HCT116 (cell line): ENCODE results near the gene TWIST1. TPM values are rescaled to one million over a fixed set of nuclear protein-coding genes. Genes with fewer than 3 reads are reported as not detected.

Experiments used
- ATAC-seq: fragments of 200-7000 bp; cut with Tn5 transposase; 2 replicates; pipeline ENCODE4 v1.9.1; 2020; ENCODE audit warnings: mild to moderate bottlenecking, moderate library complexity
- BruUV-seq: library from RNA; stranded (reverse); fragments of 400-500 nt; replicated peaks from 2 replicates; lab custom pipeline; 2021; lab: Mats Ljungman, UMichigan
- CTCF ChIA-PET: fragments of 300-600 bp; sonication (Branson Sonifier 250); formaldehyde crosslinking; loops from one replicate; lab custom pipeline; 2021; ENCODE audit warnings: antibody characterized with exemption; lab: Charles Lee
- POLR2A ChIA-PET: fragments of 300-600, 350-600 bp; sonication (Branson Sonifier 250); formaldehyde crosslinking; loops from one replicate; lab custom pipeline; 2021; ENCODE audit warnings: antibody characterized with exemption; lab: Charles Lee
- RAD21 ChIA-PET, 2 experiments: fragments of 300-600 bp; sonication (Branson Sonifier 250); formaldehyde crosslinking; loops; one replicate each; lab custom pipeline; 2023; ENCODE audit warnings: low total read pairs in 2 of 2; ENCODE audit not compliant: uncharacterized antibody in 2 of 2, unreplicated experiment in 2 of 2, low non-redundant PET in 1 of 2; lab: Charles Lee
- DNase-seq: peaks from one replicate; pipeline ENCODE4 v3.0.0-alpha.2; 2010; ENCODE audit warnings: low read depth, low spot score
- H2AFZ ChIP-seq: fragments of 200-600 bp; shearing (Covaris generic), sonication (generic); 2 replicates; pipeline ENCODE4 v1.6.1; 2017; ENCODE audit warnings: low read depth, mixed run types, mixed read lengths, antibody characterized with exemption, low read length; ENCODE audit not compliant: poor library complexity, severe bottlenecking
- H3K27ac ChIP-seq: 2 replicates; pipeline ENCODE4 v1.5.1; 2012; ENCODE audit warnings: low read depth, low read length
- H3K27me3 ChIP-seq: fragments of 200-600 bp; sonication (generic); 2 replicates; pipeline ENCODE4 v1.6.1; 2016; ENCODE audit warnings: mixed run types, low read length, mixed read lengths; ENCODE audit not compliant: insufficient read depth
- H3K36me3 ChIP-seq, 2 experiments: fragments of 200-500 bp in 1 of 2; fragments of 200-600 bp in 1 of 2; sonication (Bioruptor generic) in 1 of 2; sonication (generic) in 1 of 2; 2 replicates each; pipeline versions ENCODE4 v1.5.1 to v1.6.1; 2014 to 2016; ENCODE audit warnings: low read length in 2 of 2, inconsistent platforms in 1 of 2, mixed read lengths in 1 of 2, mixed run types in 1 of 2; ENCODE audit not compliant: insufficient read depth in 2 of 2, control insufficient read depth in 1 of 2
- H3K4me1 ChIP-seq, 2 experiments: fragments of 200-600 bp in 1 of 2; sonication (generic) in 1 of 2; 2 replicates each; pipeline versions ENCODE4 v1.5.1 to v1.6.1; 2012 to 2017; ENCODE audit warnings: low read length in 2 of 2, inconsistent platforms in 1 of 2, mild to moderate bottlenecking in 1 of 2, mixed read lengths in 1 of 2, mixed run types in 1 of 2, moderate library complexity in 1 of 2; ENCODE audit not compliant: insufficient read depth in 2 of 2, control insufficient read depth in 1 of 2
- H3K4me2 ChIP-seq: fragments of 200-600 bp; sonication (generic); 2 replicates; pipeline ENCODE4 v1.6.1; 2017; ENCODE audit warnings: mixed run types, low read length, mixed read lengths
- H3K4me3 ChIP-seq, 2 experiments: fragments of 200-600 bp in 1 of 2; sonication (generic) in 1 of 2; replicated peaks in 1 of 2; 2 replicates each; pipeline ENCODE4 v1.5.1; 2011 to 2016; ENCODE audit warnings: low read length in 2 of 2, control low read depth in 1 of 2, low read depth in 1 of 2, mild to moderate bottlenecking in 1 of 2, mixed read lengths in 1 of 2, mixed run types in 1 of 2
- H3K79me2 ChIP-seq: fragments of 200-600 bp; sonication (generic); 2 replicates; pipeline ENCODE4 v1.6.1; 2017; ENCODE audit warnings: mild to moderate bottlenecking, mixed run types, low read length, moderate library complexity, mixed read lengths; ENCODE audit not compliant: insufficient read depth
- H3K9ac ChIP-seq: fragments of 200-600 bp; sonication (generic); 2 replicates; pipeline ENCODE4 v1.6.1; 2016; ENCODE audit warnings: low read length, mixed read lengths
- H3K9me2 ChIP-seq: fragments of 200-600 bp; sonication (generic), shearing (Covaris generic); 2 replicates; pipeline ENCODE4 v1.6.1; 2017; ENCODE audit warnings: mixed run types, mild to moderate bottlenecking, moderate library complexity; ENCODE audit not compliant: insufficient read depth
- H3K9me3 ChIP-seq, 2 experiments: fragments of 200-500 bp in 1 of 2; fragments of 200-600 bp in 1 of 2; sonication (Bioruptor generic) in 1 of 2; sonication (generic) in 1 of 2; 2 replicates each; pipeline ENCODE4 v1.6.1; 2014 to 2017; ENCODE audit warnings: low read length in 2 of 2, mixed read lengths in 2 of 2, inconsistent platforms in 1 of 2, low read depth in 1 of 2, mild to moderate bottlenecking in 1 of 2, mixed run types in 1 of 2, moderate library complexity in 1 of 2; ENCODE audit not compliant: control insufficient read depth in 1 of 2, insufficient read depth in 1 of 2
- H4K20me1 ChIP-seq: fragments of 200-600 bp; sonication (generic), shearing (Covaris generic); 2 replicates; pipeline ENCODE4 v1.6.1; 2017; ENCODE audit warnings: mixed run types, mild to moderate bottlenecking, moderate library complexity; ENCODE audit not compliant: insufficient read depth
- CEBPB ChIP-seq: IDR thresholded peaks from 2 replicates; pipeline ENCODE4 v1.6.1; 2012; ENCODE audit warnings: low read depth
- CTCF ChIP-seq, 3 experiments: fragments of 200-600 bp in 1 of 3; sonication (generic) in 1 of 3; IDR thresholded peaks in 2 of 3; conservative IDR thresholded peaks in 1 of 3; 2 replicates each; pipeline ENCODE4 v1.5.1; 2012 to 2017; ENCODE audit warnings: low read depth in 2 of 3, low read length in 2 of 3, antibody characterized with exemption in 1 of 3, borderline replicate concordance in 1 of 3, control low read depth in 1 of 3, mild to moderate bottlenecking in 1 of 3, mixed read lengths in 1 of 3, mixed run types in 1 of 3, moderate library complexity in 1 of 3; ENCODE audit not compliant: insufficient read depth in 1 of 3
- EGR1 ChIP-seq: IDR thresholded peaks from 2 replicates; pipeline ENCODE4 v1.6.1; 2012; ENCODE audit warnings: low read depth
- MAX ChIP-seq: IDR thresholded peaks from 2 replicates; pipeline ENCODE4 v1.6.1; 2012
- ZNF274 ChIP-seq: fragments of 200-500 bp; sonication (Bioruptor generic); IDR thresholded peaks from 2 replicates; pipeline ENCODE4 v1.6.1; 2014; ENCODE audit warnings: mild to moderate bottlenecking, low read depth, low read length, inconsistent platforms
- intact Hi-C: fragments of 100-400 bp; cut with micrococcal nuclease; formaldehyde crosslinking; loops from 2 replicates; pipeline ENCODE4 v1.10.0; 2022
- total RNA-seq: library from RNA; stranded (reverse); gene quantifications from one replicate; pipeline ENCODE4 v1.2.1, GENCODE V29; 2021; ENCODE audit not compliant: unreplicated experiment

Gene TWIST1
- total RNA-seq, 1 experiment from 2014 or later: 0.86 TPM

GRCh38 chr7:19099194-19099593 is 18.2 kb downstream of the TWIST1 start (continued):
- no peak for TF ChIP-seq MAX

GRCh38 chr7:19098510-19098909 is 18.9 kb downstream of the TWIST1 start:
- BruUV-seq: no TSS peak
- intact Hi-C loops: no loop called here
- POLR2A ChIA-PET: no interaction called here

GRCh38 chr7:19097165-19098055 is 20.0 kb downstream of the TWIST1 start:
- Histone ChIP-seq H3K9me2 (no peaks in the 10 kb centered on the region), H3K36me3 (no peaks in the 10 kb centered on the region), H3K9ac (no peak overlapping the region), H3K4me1 (peaks cover 6 to 21% of the 10 kb centered on the region in 2 experiments; a peak in 3 of 4 replicates), H3K4me3 (no peak overlapping the region), H2AFZ (peak overlapping the region; percentile 7), H4K20me1 (no peaks in the 10 kb centered on the region), H3K9me3 (no peaks in the 10 kb centered on the region), H3K27me3 (no peaks in the 10 kb centered on the region), H3K27ac (no peak overlapping the region), H3K4me2 (no peak overlapping the region), H3K79me2 (no peaks in the 10 kb centered on the region)
- RAD21 ChIA-PET: no interaction called here
- POLR2A ChIA-PET: no interaction called here
- intact Hi-C loops: no loop called here
- CTCF ChIA-PET: interaction anchor here (1.3 kb wide), 1 partner anchor 25 kb away, joined by 3 read pairs; no protein-coding TSS in a partner anchor
- no peak for DNase-seq
- ATAC-seq: no peak
- no TSS peak for BruUV-seq
- TF ChIP-seq CEBPB (no peak), CTCF (IDR thresholded peaks at IDR 0.05 in 2 of 3, conservative IDR thresholded peaks at IDR 0.05 in 1 of 3; ENCODE audit: borderline replicate concordance in 1 of 3, insufficient read depth in 1 of 3, low read depth in 2 of 3, low read length in 2 of 3) (no peak)

More at GRCh38 chr7:19098510-19098909, 18.9 kb downstream of the TWIST1 start:
- Histone ChIP-seq H3K4me1 (peaks cover 6 to 21% of the 10 kb centered on the region in 2 experiments; a peak in 3 of 4 replicates), H3K9me2 (no peaks in the 10 kb centered on the region), H3K9me3 (no peaks in the 10 kb centered on the region), H3K27ac (no peak overlapping the region), H2AFZ (peak overlapping the region; percentile 42), H3K4me2 (no peak overlapping the region), H3K36me3 (no peaks in the 10 kb centered on the region), H3K4me3 (no peak overlapping the region), H3K27me3 (no peaks in the 10 kb centered on the region), H4K20me1 (no peaks in the 10 kb centered on the region), H3K9ac (no peak overlapping the region), H3K79me2 (no peaks in the 10 kb centered on the region)
- ChIA-PET CTCF (no interaction called here), RAD21 (no interaction called here)
- TF ChIP-seq ZNF274 (no peak), EGR1 (no peak)
- DNase-seq: no peak
- no peak for ATAC-seq
